ENCODE measurements around the gene KDSR.

Gene KDSR

DNA sequence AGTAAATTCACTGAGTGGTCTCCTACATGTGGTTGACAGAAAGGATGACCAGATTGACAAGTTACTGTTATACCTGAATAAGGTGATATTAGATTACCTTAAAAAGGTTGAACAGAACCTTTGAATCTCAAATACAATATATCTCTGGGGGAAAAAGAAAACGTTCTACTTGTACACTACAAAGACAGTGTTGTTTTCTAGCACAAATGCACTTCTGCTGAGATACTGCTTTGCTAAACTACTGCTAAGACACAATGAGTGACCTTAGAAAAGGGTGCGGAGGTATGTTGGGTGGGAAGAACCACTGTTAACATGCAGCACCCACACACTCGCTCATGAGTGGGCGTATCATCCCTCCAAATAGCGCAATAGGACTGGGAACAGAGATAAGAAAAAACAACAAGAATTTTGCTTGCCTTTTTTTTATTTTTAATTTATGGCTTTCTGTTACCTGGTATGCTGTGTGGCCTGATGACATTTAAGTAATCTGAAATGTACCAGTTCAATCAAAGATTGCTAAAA, 53.5 kb downstream of the KDSR start:
- TF ChIP-seq, protein P1, sequence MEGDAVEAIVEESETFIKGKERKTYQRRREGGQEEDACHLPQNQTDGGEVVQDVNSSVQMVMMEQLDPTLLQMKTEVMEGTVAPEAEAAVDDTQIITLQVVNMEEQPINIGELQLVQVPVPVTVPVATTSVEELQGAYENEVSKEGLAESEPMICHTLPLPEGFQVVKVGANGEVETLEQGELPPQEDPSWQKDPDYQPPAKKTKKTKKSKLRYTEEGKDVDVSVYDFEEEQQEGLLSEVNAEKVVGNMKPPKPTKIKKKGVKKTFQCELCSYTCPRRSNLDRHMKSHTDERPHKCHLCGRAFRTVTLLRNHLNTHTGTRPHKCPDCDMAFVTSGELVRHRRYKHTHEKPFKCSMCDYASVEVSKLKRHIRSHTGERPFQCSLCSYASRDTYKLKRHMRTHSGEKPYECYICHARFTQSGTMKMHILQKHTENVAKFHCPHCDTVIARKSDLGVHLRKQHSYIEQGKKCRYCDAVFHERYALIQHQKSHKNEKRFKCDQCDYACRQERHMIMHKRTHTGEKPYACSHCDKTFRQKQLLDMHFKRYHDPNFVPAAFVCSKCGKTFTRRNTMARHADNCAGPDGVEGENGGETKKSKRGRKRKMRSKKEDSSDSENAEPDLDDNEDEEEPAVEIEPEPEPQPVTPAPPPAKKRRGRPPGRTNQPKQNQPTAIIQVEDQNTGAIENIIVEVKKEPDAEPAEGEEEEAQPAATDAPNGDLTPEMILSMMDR (IDR thresholded peaks at IDR 0.05), result no peak

DNA sequence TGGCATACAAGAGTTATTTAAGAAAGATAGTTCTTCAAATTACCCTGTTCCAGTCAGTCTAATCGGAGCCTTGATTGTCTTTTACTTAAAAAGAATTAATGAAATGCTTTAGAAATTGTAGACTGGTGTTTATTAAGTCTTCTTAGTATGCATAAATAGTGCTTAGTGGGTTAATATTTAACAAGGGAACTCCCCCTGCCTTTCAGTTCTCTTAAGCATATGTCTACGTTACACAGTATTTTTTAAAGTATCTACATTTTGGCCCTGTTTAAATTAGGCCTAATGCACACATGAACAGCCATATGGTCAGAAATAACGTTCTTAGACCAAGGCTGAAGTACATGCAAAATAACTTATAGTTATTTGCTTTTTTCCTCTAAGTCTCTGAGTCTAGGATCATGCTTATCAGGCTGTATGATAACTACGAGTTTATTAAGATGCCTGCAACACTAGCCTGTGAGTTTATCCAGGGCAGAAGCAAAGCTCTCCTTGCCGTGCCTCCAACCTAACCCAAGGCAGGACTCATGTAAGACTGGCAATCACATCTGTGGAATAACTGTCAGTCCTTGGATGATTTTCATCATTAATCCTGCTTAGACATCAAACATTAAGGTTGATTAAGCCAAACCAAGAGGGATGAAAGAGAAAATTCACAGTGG, 54.1 kb downstream of the KDSR start:
- TF ChIP-seq, protein P1 (IDR thresholded peaks at IDR 0.05), result no peak

DNA sequence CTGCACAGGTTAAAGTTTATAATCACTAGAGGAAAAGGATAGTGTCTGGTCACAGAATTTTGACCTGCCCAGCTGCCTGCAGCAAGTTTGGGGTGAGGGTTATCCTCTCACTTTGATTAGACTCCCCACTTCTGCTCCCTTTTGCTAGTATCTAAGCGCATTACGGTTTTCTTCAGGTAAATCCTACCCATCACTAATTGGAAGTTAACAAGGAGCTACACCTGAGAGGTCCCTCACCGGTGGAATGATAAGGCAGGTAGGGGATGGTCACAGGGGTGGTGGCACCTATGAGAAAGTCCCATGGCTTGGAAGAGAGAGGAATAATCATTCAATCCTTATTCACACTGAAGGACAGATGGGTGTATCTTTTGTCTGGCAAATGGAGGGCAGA, 55.0 kb downstream of the KDSR start:
- TF ChIP-seq, protein P1 (IDR thresholded peaks at IDR 0.05), result no peak

DNA sequence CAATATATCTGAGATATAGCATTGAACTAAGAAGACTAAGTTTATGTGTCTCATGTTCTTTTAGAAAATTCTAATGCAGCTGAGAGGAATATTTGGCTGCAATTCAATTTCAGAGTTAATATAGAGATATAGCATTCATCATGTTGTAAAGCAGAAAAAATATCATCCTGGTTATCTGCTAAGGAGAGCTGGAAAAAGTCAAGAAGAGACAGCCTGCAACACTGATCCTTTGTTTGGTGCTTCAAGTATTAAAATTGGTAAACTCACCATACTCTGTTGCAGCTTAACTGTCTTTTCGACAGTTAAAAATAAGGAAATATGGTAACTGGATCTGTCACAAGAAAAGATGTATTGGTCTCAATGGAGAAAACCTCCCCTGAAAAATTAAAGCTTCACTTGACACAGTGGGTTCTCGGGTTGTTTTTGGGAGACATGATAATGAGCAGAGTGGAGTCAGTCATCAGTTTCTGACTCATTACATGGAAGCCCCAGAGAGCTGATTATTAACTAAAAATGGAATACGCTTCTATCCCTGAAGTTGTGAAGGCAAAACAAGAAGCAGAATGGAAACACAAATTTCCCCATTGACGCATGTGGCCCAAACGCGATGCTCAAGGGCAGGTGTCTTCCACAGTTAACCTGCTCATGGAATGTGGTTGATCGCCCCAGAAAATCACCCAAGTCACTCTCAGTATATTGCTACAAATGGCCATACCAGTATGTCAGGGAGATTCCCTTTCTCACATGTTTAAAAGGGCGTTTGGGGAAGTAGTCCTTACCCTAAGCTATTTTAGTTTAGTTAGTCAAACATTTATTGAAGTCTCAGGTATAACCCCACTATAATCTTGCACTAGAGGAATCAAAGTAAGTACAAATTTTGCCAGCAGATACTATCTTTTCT, 55.6 kb downstream of the KDSR start:
- TF ChIP-seq, protein P1 (IDR thresholded peaks at IDR 0.05), result no peak

DNA sequence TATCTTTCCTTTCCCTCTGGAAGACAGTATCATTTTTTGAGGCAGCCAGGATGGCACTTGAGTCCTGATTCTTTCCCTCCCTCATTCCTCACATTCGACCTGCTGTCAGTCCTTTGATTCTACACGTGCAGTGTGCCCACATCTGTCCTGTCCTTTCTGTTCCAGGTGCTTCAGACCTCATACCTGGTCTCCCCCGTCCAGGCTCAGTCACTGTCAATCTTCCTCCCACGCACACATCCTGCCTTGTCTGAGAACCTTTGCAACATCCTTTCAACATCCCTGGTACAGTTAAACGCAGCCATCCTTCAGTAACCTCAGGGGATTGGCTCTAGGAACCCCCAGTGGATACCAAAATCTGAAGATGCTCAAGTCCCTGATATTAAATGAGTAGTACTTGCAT, 57.6 kb downstream of the KDSR start:
- TF ChIP-seq, protein P1 (IDR thresholded peaks at IDR 0.05), result no peak

DNA sequence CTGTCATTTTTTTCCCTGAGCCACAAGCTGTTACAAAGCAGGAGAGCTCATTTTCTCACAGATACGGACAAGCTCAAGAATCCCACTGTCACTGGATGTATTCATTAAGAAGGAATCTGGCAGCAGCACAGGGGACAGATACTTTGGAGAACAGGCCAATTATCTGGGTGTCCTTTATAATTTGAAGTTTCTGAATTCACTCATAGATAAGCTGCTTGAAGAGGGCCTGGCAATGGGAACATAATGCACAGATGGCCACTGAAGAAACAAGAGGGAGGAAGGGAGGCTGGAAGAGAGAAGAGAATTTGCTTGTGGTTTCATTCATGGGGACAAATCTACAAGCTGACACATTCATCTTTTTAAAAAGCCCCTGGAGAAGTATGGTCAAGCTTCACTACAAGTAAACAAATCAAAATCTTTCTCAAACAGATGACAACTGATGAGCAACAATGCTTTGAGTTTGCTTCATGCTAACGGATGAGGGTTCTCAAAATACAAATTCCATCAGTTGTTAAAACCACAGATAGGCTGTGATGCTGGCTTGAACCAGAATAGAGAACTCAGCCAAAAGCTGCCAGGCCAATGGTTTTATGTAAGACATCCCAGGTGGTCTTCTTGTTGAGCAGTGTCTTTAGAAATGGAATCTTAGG, 59.3 kb downstream of the KDSR start:
- TF ChIP-seq, protein P1 (IDR thresholded peaks at IDR 0.05), result no peak

DNA sequence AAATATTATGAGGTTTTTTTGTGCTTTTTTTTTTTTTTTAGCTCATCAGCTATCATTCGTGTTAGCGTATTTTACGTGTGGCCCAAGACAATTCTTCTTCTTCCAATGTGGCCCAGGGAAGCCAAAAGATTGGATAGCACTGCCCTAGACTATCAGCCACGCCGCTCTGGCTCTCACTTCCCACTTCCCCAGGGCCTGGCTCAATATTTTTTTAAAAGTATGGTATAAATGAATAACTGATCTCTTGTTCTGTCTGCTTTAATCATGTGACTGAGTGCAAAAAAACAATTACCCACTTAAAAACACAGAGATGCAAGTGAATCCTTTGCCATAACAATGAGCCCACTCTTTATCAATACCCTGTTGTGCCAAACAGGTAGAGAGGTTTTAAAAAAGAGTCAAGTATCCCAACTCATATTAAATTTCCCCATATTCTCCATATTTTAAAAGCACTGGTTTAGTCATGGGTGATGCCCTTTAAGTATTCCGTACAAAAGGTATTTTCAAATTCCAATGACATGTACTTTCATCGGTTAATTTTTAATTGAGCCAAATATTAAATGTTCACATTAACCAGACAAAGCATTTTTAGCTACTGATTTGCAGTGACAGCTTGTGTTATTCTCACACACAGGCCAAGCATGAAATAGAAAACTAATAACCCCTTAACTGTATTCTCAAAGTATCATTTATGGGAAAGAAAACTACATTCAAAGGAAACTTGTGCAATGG, 60.0 kb downstream of the KDSR start:
- TF ChIP-seq, protein P1 (IDR thresholded peaks at IDR 0.05), result no peak
